Measurements from ENCODE around the gene ILF3.

DNA sequence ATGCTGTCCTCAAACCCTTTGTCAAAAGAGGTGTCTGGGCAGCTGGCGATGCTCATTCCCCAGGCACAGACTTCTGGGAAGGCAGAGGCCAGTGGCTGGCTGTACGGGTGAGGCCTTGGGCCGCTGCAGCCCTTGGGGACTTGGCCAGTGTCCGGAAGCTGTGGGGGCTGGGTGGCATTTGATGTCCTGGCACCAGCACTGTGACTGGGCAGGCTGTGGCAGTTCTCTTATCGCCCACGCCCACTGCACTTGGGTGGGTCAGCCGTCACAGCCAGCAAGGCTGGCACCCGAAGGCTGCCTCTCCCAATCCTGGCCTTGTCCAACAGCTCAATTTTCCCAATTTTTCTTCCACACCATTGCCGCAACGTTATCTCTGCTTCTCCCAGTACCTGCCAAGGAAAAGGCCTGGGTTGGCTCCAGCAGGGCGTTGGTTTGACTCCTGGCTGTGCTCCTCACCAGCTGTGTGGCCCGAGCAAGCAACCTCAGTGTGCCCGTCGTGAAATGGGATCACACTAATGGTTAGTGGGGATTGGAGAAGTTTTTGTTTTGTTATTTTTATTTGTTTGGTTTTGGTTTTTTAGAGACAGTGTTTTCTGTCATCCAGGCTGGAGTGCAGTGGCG is 41.5 kb upstream of the ILF3 start:
- TF ChIP-seq, protein P1, sequence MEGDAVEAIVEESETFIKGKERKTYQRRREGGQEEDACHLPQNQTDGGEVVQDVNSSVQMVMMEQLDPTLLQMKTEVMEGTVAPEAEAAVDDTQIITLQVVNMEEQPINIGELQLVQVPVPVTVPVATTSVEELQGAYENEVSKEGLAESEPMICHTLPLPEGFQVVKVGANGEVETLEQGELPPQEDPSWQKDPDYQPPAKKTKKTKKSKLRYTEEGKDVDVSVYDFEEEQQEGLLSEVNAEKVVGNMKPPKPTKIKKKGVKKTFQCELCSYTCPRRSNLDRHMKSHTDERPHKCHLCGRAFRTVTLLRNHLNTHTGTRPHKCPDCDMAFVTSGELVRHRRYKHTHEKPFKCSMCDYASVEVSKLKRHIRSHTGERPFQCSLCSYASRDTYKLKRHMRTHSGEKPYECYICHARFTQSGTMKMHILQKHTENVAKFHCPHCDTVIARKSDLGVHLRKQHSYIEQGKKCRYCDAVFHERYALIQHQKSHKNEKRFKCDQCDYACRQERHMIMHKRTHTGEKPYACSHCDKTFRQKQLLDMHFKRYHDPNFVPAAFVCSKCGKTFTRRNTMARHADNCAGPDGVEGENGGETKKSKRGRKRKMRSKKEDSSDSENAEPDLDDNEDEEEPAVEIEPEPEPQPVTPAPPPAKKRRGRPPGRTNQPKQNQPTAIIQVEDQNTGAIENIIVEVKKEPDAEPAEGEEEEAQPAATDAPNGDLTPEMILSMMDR (IDR thresholded peaks at IDR 0.05; ENCODE audit: insufficient read depth, low read length, poor library complexity, severe bottlenecking): no peak
- TF ChIP-seq EZH2phosphoT487 (conservative IDR thresholded peaks at IDR 0.05; ENCODE audit: low read length): no peak
